ENCODE measurements around the gene AKT1S1.
A peak's percentile ranks its signal among the peaks of the same experiment; 100 is the strongest.
"Not testable (repeated sequence)": the region's sequence is repeated elsewhere in the genome, so short reads cannot be mapped to it uniquely, and the experiment has no call there.

Gene AKT1S1

GRCh38 chr19:49877020-49877878 lies at the start of gene AKT1S1, which contains the start of gene TBC1D17:
Gene AKT1S1, minus strand, starts transcription at chr19:49877355. Its CDS starts 4,060 bp downstream, at chr19:49873295.
Gene TBC1D17, plus strand, starts transcription at chr19:49877702. Its CDS starts 22 bp downstream, at chr19:49877724.
- peak; percentile 97 for DNase-seq (ENCODE audit: low read depth)

GRCh38 chr19:49926515-49926914 lies 49.4 kb upstream of the AKT1S1 start:
- DNase-seq (ENCODE audit: low read depth), result no peak

- no peak for DNase-seq (ENCODE audit: low read depth)
Measured at GRCh38 chr19:49925486-49925885, 48.3 kb upstream of the AKT1S1 start.

GRCh38 chr19:49924881-49925210 lies 47.7 kb upstream of the AKT1S1 start:
- DNase-seq (ENCODE audit: low read depth), result not testable (repeated sequence)

GRCh38 chr19:49924004-49924880 lies 47.1 kb upstream of the AKT1S1 start:
- DNase-seq (ENCODE audit: low read depth), result no peak

- no peak for DNase-seq (ENCODE audit: low read depth)
Measured at GRCh38 chr19:49923055-49924003, 46.2 kb upstream of the AKT1S1 start.

- no peak for DNase-seq (ENCODE audit: low read depth)
Measured at GRCh38 chr19:49921871-49922795, 45.0 kb upstream of the AKT1S1 start.

- DNase-seq (ENCODE audit: low read depth), result no peak
Measured at GRCh38 chr19:49920624-49921363, 43.6 kb upstream of the AKT1S1 start.

GRCh38 chr19:49918089-49918488 lies 40.9 kb upstream of the AKT1S1 start:
- no peak for DNase-seq (ENCODE audit: low read depth)

- DNase-seq (ENCODE audit: low read depth), result no peak
Measured at GRCh38 chr19:49916839-49917733, 39.9 kb upstream of the AKT1S1 start.

GRCh38 chr19:49915271-49915670 lies 38.1 kb upstream of the AKT1S1 start:
- DNase-seq (ENCODE audit: low read depth), result no peak

GRCh38 chr19:49913720-49914119 lies 36.6 kb upstream of the AKT1S1 start:
- no peak for DNase-seq (ENCODE audit: low read depth)

- no peak for DNase-seq (ENCODE audit: low read depth)
Measured at GRCh38 chr19:49912965-49913685, 36.0 kb upstream of the AKT1S1 start.

- DNase-seq (ENCODE audit: low read depth), result peak; percentile 25
Measured at GRCh38 chr19:49911381-49912145, 34.4 kb upstream of the AKT1S1 start.

GRCh38 chr19:49910179-49910578 lies 33.0 kb upstream of the AKT1S1 start:
- no peak for DNase-seq (ENCODE audit: low read depth)

GRCh38 chr19:49908480-49909420 lies 31.6 kb upstream of the AKT1S1 start:
- no peak for DNase-seq (ENCODE audit: low read depth)

All from activated T-cell treated with anti-CD3 and anti-CD28 coated beads for 24 hours (primary cell).